ENCODE results near the gene FANCL.
"Not testable (repeated sequence)": the region's sequence is repeated elsewhere in the genome, so short reads cannot be mapped to it uniquely, and the experiment has no call there.

GRCh38 chr2:58251331-58252201, 10.4 kb upstream of the FANCL start:
- not testable (repeated sequence) for TF ChIP-seq CTCF (conservative IDR thresholded peaks at IDR 0.05 in 1 of 2, IDR thresholded peaks at IDR 0.05 in 1 of 2; ENCODE audit: extremely low read depth in 1 of 2, insufficient read depth in 1 of 2, low read depth in 1 of 2, low read length in 2 of 2); EZH2 (IDR thresholded peaks at IDR 0.05; ENCODE audit: borderline replicate concordance, low read length)
